D341Med (cell line): ENCODE results near the gene ALPK3.

ENCODE experiments used
- DNase-seq: peaks from one replicate; pipeline ENCODE4 v3.0.0; 2012; ENCODE audit warnings: low spot score

ALPK3 gene

DNA sequence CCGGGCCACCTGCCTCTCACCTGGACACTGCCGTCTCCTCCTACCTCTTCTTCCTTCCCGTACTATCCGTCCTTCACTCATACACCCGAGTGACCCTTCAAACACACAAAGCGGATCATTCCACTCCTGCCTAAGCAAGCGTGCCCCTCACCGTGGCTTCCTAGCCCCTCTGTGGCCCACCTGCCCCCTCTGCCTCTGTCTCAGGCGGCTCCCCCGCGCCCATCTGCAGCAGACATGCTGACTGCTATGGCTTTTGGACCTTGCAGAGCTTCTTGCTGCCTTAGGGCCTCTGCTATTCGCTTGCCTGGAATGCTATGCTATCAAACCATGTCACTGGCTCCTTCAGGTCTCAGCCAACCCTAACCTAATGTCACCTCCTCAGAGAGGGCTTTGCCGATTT, 105.4 kb downstream of the ALPK3 start:
- DNase-seq: no peak
